ENCODE measurements around the gene ORAI1. TPM values are rescaled to one million over a fixed set of nuclear protein-coding genes. Genes with fewer than 3 reads are reported as not detected.

ORAI1 gene
- total and polyA plus RNA-seq, 7 donors = 5.3 to 24.9 (median 9.6) TPM

DNA sequence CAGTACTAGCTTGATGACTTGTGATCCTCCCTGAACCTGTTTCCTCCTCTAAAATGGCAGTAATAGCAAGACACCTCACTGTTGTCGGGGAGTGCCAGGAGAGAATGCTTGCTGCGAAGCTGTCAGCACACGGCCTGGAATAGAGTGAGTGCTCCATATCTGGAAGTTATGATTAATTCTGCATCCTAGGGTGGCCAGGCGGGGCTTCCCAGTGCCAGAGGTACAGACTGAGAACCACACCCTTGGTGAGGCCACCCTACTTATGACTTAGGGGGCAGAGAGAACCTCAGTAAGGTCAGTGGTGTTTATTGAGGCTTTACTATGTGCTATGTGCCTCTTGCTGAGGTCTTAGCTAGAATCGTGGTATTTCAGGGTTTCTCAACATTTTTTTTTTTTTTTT, 23.0 kb downstream of the ORAI1 start:
- Histone ChIP-seq H3K4me1 (no peaks in the 10 kb centered on the region), H3K4me3 (no peak overlapping the region), H3K36me3 (no peaks in the 10 kb centered on the region), H3K27me3 (no peaks in the 10 kb centered on the region), H3K27ac (no peak overlapping the region), H3K9me3 (no peaks in the 10 kb centered on the region)
- 82 to 86% methylated on average over 5 of the region's 5 CpGs for WGBS, 2 donors
- no peak for DNase-seq
- TF ChIP-seq POLR2AphosphoS5 (IDR thresholded peaks at IDR 0.05) = no peak
- TF ChIP-seq POLR2A (IDR thresholded peaks at IDR 0.05) = no peak
- TF ChIP-seq, protein P1, sequence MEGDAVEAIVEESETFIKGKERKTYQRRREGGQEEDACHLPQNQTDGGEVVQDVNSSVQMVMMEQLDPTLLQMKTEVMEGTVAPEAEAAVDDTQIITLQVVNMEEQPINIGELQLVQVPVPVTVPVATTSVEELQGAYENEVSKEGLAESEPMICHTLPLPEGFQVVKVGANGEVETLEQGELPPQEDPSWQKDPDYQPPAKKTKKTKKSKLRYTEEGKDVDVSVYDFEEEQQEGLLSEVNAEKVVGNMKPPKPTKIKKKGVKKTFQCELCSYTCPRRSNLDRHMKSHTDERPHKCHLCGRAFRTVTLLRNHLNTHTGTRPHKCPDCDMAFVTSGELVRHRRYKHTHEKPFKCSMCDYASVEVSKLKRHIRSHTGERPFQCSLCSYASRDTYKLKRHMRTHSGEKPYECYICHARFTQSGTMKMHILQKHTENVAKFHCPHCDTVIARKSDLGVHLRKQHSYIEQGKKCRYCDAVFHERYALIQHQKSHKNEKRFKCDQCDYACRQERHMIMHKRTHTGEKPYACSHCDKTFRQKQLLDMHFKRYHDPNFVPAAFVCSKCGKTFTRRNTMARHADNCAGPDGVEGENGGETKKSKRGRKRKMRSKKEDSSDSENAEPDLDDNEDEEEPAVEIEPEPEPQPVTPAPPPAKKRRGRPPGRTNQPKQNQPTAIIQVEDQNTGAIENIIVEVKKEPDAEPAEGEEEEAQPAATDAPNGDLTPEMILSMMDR (IDR thresholded peaks at IDR 0.05) = no peak
- no peak for TF ChIP-seq EP300 (IDR thresholded peaks at IDR 0.05)
- intact Hi-C loops (cut with DNase I) = no loop called here

DNA sequence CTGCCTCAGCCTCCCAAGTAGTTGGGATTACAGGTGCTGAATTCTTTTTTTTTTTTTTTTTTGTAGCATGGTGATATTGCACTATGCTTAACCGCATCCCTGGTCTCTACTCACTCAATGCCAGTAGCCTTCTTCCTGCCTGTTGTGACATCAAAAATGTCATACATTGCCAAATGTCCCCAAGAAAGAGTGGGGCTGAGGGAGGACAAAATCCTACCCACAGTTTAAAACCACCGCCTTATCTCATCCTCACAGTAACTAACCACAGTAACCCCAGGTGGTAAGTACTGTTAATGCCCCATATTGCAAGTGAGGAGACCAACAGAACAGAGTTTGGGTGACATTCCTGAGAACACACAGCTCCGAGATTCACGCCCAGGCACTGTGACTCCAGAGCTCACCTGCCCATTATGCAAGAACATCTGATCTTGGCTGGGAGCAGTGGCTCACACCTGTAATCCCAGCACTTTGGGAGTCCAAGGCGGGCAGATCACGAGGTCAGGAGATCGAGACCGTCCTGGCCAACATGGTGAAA, 23.6 kb downstream of the ORAI1 start:
- H3K27me3 ChIP-seq = no peaks in the 10 kb centered on the region
- no peak for DNase-seq
- WGBS, 2 donors = 77 to 92% methylated on average over 8 of the region's 8 CpGs
- TF ChIP-seq EP300 (IDR thresholded peaks at IDR 0.05) (no peak), POLR2AphosphoS5 (IDR thresholded peaks at IDR 0.05) (no peak), POLR2A (IDR thresholded peaks at IDR 0.05) (no peak)
- TF ChIP-seq, protein P1 (IDR thresholded peaks at IDR 0.05) = no peak
- no peaks in the 10 kb centered on the region for H3K4me1 ChIP-seq
- no peaks in the 10 kb centered on the region for H3K9me3 ChIP-seq
- no peak overlapping the region for H3K4me3 ChIP-seq
- intact Hi-C loops (cut with DNase I) = no loop called here
- no peaks in the 10 kb centered on the region for H3K36me3 ChIP-seq
- no peak overlapping the region for H3K27ac ChIP-seq

DNA sequence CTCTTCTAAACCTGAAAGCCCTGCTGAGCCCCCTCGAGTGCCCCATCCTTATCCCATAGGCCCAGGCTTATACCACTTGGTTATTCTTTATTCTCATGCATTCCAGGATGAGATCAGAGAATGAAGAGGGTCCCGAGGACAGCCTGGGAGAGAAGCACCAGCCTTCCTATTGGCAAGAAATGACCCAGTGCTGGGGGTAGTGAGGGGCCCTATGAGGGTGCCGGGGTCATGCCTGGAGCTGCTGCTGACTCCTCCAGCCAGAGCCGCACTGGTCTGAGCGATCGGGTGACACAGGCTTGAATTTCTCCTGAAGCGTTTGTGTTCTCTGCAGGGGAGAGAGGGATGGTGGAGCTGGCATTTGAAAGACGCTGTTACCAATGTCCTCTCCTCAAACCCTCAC, 25.0 kb downstream of the ORAI1 start:
- Histone ChIP-seq H3K27ac (no peak overlapping the region), H3K36me3 (no peaks in the 10 kb centered on the region), H3K4me1 (no peaks in the 10 kb centered on the region), H3K27me3 (no peaks in the 10 kb centered on the region), H3K9me3 (no peaks in the 10 kb centered on the region), H3K4me3 (no peak overlapping the region)
- no peak for DNase-seq
- WGBS, 2 donors = 92 to 95% methylated on average over 8 of the region's 8 CpGs
- intact Hi-C loops (cut with DNase I) = no loop called here
- TF ChIP-seq, protein P1 (IDR thresholded peaks at IDR 0.05) = no peak
- no peak for TF ChIP-seq EP300 (IDR thresholded peaks at IDR 0.05)
- TF ChIP-seq POLR2A (IDR thresholded peaks at IDR 0.05) = no peak
- TF ChIP-seq POLR2AphosphoS5 (IDR thresholded peaks at IDR 0.05) = no peak

DNA sequence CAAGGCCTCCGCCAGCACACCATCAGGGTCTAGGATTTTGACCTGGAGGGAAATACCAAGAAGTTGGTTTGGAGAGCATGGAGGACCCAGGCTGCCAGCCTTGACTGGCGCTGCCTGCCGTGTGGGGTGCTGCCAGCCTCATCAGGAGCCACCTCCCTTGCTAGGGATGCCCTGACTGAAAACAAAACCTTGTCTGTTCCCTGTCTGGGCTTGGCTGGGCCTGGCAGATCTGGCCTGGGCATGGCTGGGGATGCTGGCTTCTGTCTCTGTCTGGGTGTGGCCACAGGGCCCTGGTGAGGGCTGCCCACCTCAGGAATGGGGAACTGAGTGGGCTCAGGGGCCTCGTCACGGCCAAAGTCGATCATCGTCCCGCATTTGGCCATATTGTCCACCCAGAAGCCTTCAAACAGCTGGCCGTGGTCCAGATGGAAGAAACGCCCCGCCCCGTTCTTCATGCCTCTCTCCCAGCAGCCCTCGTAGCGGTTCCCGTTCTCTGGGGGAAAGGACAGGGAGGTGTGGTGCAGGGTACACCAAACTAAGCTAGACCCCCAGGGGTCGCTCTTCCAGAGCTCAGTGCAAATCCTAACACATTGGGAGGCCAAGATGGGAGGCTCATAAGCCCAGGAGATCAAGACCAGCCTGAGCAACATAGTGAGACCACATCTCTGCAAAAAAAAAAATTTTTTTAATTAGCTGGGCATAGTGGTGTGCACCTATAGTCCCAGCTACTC, 26.6 kb downstream of the ORAI1 start:
- TF ChIP-seq POLR2AphosphoS5 (IDR thresholded peaks at IDR 0.05) = no peak
- TF ChIP-seq, protein P1 (IDR thresholded peaks at IDR 0.05) = no peak
- TF ChIP-seq EP300 (IDR thresholded peaks at IDR 0.05) = no peak
- TF ChIP-seq POLR2A (IDR thresholded peaks at IDR 0.05) = no peak

More for the DNA sequence above, 26.6 kb downstream of the ORAI1 start:
- Histone ChIP-seq H3K27ac (no peak overlapping the region), H3K36me3 (no peaks in the 10 kb centered on the region), H3K4me3 (no peak overlapping the region), H3K9me3 (no peaks in the 10 kb centered on the region), H3K27me3 (no peaks in the 10 kb centered on the region), H3K4me1 (no peaks in the 10 kb centered on the region)
- intact Hi-C loops (cut with DNase I) = no loop called here
- 28 to 80% methylated on average over 16 of the region's 16 CpGs for WGBS, 2 donors
- DNase-seq = no peak

All from sigmoid colon (tissue), 7 donors.